ENCODE measurements around the gene SNX5. TPM values are rescaled to one million over a fixed set of nuclear protein-coding genes. Genes with fewer than 3 reads are reported as not detected.

Gene SNX5
- polyA plus RNA-seq, 1 donor from 2014 or later: 59.8 TPM

Small RNA genes lying within 50 kb of the gene (small RNA-seq; reads per million reads assigned to genes)
- gene RNU6-192P (0 to 0.41 (median 0.33) reads per million in 3 experiments), gene SNORD17 (607 to 969 (median 665) reads per million in 3 experiments)

Other genes starting within 250 kb of the SNX5 start
- gene MGME1, start 224 bp upstream of the SNX5 start, polyA plus RNA-seq: 4.4 and 7.0 TPM in 2 replicates
- not detected in 2 replicates for gene OVOL2, start 89.1 kb upstream of the SNX5 start, polyA plus RNA-seq
- 19.3 and 29.2 TPM in 2 replicates for gene KAT14, start 169.1 kb upstream of the SNX5 start, polyA plus RNA-seq
- gene PET117, start 169.1 kb upstream of the SNX5 start, polyA plus RNA-seq: 24.9 and 39.0 TPM in 2 replicates

All from neural cell (in vitro differentiated cells).